ENCODE measurements around the gene MBOAT2. TPM values are rescaled to one million over a fixed set of nuclear protein-coding genes. Genes with fewer than 3 reads are reported as not detected.

Gene MBOAT2
- total and polyA plus RNA-seq, 2 donors (not counting 1 experiment from before 2014, with no cell fraction given) = 0.24 to 1.3 TPM

- no peak overlapping the region for H3K9ac ChIP-seq (ENCODE audit: low read length)
- Mint-ChIP-seq H3K27me3 (peaks cover 9% of the 10 kb centered on the region), H3K27ac (no peak overlapping the region), H3K4me1 (peaks cover 11% of the 10 kb centered on the region), H3K9me3 (ENCODE audit: insufficient read depth) (no peaks in the 10 kb centered on the region), H3K4me3 (no peak overlapping the region)
- H2AFZ ChIP-seq (ENCODE audit: insufficient read depth, low read depth, low read length, poor library complexity, severe bottlenecking) = no peak overlapping the region
- intact Hi-C loops (cut with micrococcal nuclease) = no loop called here
- ATAC-seq (ENCODE audit: low read depth) (no peak), DNase-seq (no peak)
- WGBS (ENCODE audit: insufficient coverage) = 94% methylated on average over 3 of the region's 5 CpGs
- CTCF ChIA-PET = no interaction called here
- peaks cover 11 to 16% of the 10 kb centered on the region in 2 donors for H3K4me1 ChIP-seq (ENCODE audit: control insufficient read depth in 2 of 2, insufficient read depth in 2 of 2, low read length in 2 of 2)
- H3K79me2 ChIP-seq (ENCODE audit: control insufficient read depth, insufficient read depth, low read length) = no peaks in the 10 kb centered on the region
- H3K27me3 ChIP-seq (replicated peaks in 1 of 4; ENCODE audit: control extremely low read depth in 1 of 4, control insufficient read depth in 3 of 4, insufficient read depth in 4 of 4, low read length in 3 of 4) = peaks cover 0 to 11% (median 2%) of the 10 kb centered on the region in 4 experiments
- no peak overlapping the region for H3K27ac ChIP-seq (ENCODE audit: low read length in 2 of 2)
- POLR2A ChIA-PET = no interaction called here
- H4K20me1 ChIP-seq (ENCODE audit: control insufficient read depth, insufficient read depth, low read length, poor library complexity, severe bottlenecking) = no peaks in the 10 kb centered on the region
- no peak for TF ChIP-seq EZH2 (IDR thresholded peaks at IDR 0.05; ENCODE audit: borderline replicate concordance, insufficient read depth, low read depth, low read length, poor library complexity, severe bottlenecking)
- no peaks in the 10 kb centered on the region for H3K36me3 ChIP-seq (replicated peaks in 1 of 2; ENCODE audit: control extremely low read depth in 1 of 2, control insufficient read depth in 1 of 2, extremely low read depth in 1 of 2, insufficient read depth in 2 of 2, low read length in 1 of 2)
- H3K9me3 ChIP-seq (ENCODE audit: control extremely low read depth in 1 of 3, control insufficient read depth in 2 of 3, insufficient read depth in 1 of 3, low read length in 2 of 3) = no peaks in the 10 kb centered on the region
- no peak overlapping the region for H3K4me3 ChIP-seq (ENCODE audit: control extremely low read depth in 1 of 5, extremely low read depth in 1 of 5, insufficient read depth in 1 of 5, low read depth in 2 of 5, low read length in 4 of 5)
- H3K4me2 ChIP-seq (replicated peaks; ENCODE audit: low read depth, low read length, poor library complexity, severe bottlenecking) = no peak overlapping the region
These were observed 2.3 kb downstream of the MBOAT2 start for GRCh38 chr2:9001229-9001628.

- Histone ChIP-seq H3K9me3 (ENCODE audit: control extremely low read depth in 1 of 3, control insufficient read depth in 2 of 3, insufficient read depth in 1 of 3, low read length in 2 of 3) (no peaks in the 10 kb centered on the region), H3K4me2 (replicated peaks; ENCODE audit: low read depth, low read length, poor library complexity, severe bottlenecking) (no peak overlapping the region), H3K4me1 (ENCODE audit: control insufficient read depth in 2 of 2, insufficient read depth in 2 of 2, low read length in 2 of 2) (peaks cover 11 to 16% of the 10 kb centered on the region in 2 donors), H3K9ac (ENCODE audit: low read length) (no peak overlapping the region), H2AFZ (ENCODE audit: insufficient read depth, low read depth, low read length, poor library complexity, severe bottlenecking) (no peak overlapping the region), H3K36me3 (replicated peaks in 1 of 2; ENCODE audit: control extremely low read depth in 1 of 2, control insufficient read depth in 1 of 2, extremely low read depth in 1 of 2, insufficient read depth in 2 of 2, low read length in 1 of 2) (no peaks in the 10 kb centered on the region), H4K20me1 (ENCODE audit: control insufficient read depth, insufficient read depth, low read length, poor library complexity, severe bottlenecking) (no peaks in the 10 kb centered on the region), H3K27ac (ENCODE audit: low read length in 2 of 2) (no peak overlapping the region), H3K79me2 (ENCODE audit: control insufficient read depth, insufficient read depth, low read length) (no peaks in the 10 kb centered on the region), H3K27me3 (replicated peaks in 1 of 4; ENCODE audit: control extremely low read depth in 1 of 4, control insufficient read depth in 3 of 4, insufficient read depth in 4 of 4, low read length in 3 of 4) (peaks cover 0 to 11% (median 2%) of the 10 kb centered on the region in 4 experiments), H3K4me3 (ENCODE audit: control extremely low read depth in 1 of 5, extremely low read depth in 1 of 5, insufficient read depth in 1 of 5, low read depth in 2 of 5, low read length in 4 of 5) (no peak overlapping the region)
- H3K4me3 Mint-ChIP-seq = no peak overlapping the region
- H3K27me3 Mint-ChIP-seq = peaks cover 9% of the 10 kb centered on the region
- no CpG with 5 or more reads among the region's 3 CpGs for WGBS (ENCODE audit: insufficient coverage)
- ChIA-PET POLR2A (no interaction called here), CTCF (no interaction called here)
- no peak overlapping the region for H3K27ac Mint-ChIP-seq
- DNase-seq (no peak), ATAC-seq (ENCODE audit: low read depth) (no peak)
- TF ChIP-seq EZH2 (IDR thresholded peaks at IDR 0.05; ENCODE audit: borderline replicate concordance, insufficient read depth, low read depth, low read length, poor library complexity, severe bottlenecking) (no peak), CTCF (IDR thresholded peaks at IDR 0.05) (no peak)
- intact Hi-C loops (cut with micrococcal nuclease) = no loop called here
- peaks cover 11% of the 10 kb centered on the region for H3K4me1 Mint-ChIP-seq
- no peaks in the 10 kb centered on the region for H3K9me3 Mint-ChIP-seq (ENCODE audit: insufficient read depth)
These were observed 3.0 kb downstream of the MBOAT2 start for GRCh38 chr2:9000442-9000841.

Data from B cell (primary cell).